Right cardiac atrium (tissue), 5 donors: Measurements from ENCODE around the gene TMA7B. TPM values are rescaled to one million over a fixed set of nuclear protein-coding genes. Genes with fewer than 3 reads are reported as not detected.
"Not testable (repeated sequence)": the region's sequence is repeated elsewhere in the genome, so short reads cannot be mapped to it uniquely, and the experiment has no call there.

ENCODE experiments used
- ATAC-seq, 2 donors: fragments of 200-7000 bp; cut with Tn5 transposase; one replicate each; pipeline versions ENCODE4 v1.8.0 to v1.9.1; 2020; ENCODE audit warnings: moderate library complexity in 2 of 2, mild to moderate bottlenecking in 1 of 2
- DNase-seq, 3 donors: peaks; one replicate each; pipeline ENCODE4 v3.0.0-alpha.2; 2020
- H3K27ac ChIP-seq: one replicate; pipeline ENCODE4 v1.5.1; 2013; ENCODE audit warnings: mild to moderate bottlenecking, low read length, control low read depth, moderate library complexity
- H3K27me3 ChIP-seq: one replicate; pipeline ENCODE4 v1.6.1; 2013; ENCODE audit not compliant: control insufficient read depth, insufficient read depth
- H3K4me1 ChIP-seq: one replicate; pipeline ENCODE4 v1.6.1; 2013; ENCODE audit warnings: low read length; ENCODE audit not compliant: control insufficient read depth, insufficient read depth
- H3K4me3 ChIP-seq: one replicate; pipeline ENCODE4 v1.5.1; 2013; ENCODE audit warnings: low read length, control low read depth
- H3K9me3 ChIP-seq: one replicate; pipeline ENCODE4 v1.6.1; 2013; ENCODE audit warnings: low read length; ENCODE audit not compliant: control insufficient read depth
- WGBS: extraction: QIAGEN DNeasy Blood & Tissue Kit; methylation state at CpG from one replicate; pipeline ENCODE4 v1.1.7; 2013; 5-methylcytosine and 5-hydroxymethylcytosine counted together
- intact Hi-C, 4 donors: fragments of 100-400 bp; cut with DNase I; formaldehyde crosslinking; loops; one replicate each; pipeline versions ENCODE4 v1.11.0 to v1.14.0; 2022 to 2023
- polyA plus RNA-seq: library from polyadenylated mRNA; stranded (reverse); fragments of 200-250 nt; gene quantifications from one replicate; pipeline ENCODE4 v1.2.3, GENCODE V29; 2013
- total RNA-seq, 4 donors: library from RNA; stranded (reverse); fragmentation: NEBNext Ultra II Directional; extraction: Animal tissue kit (Norgen Biotek cat#: 25700); gene quantifications; one replicate each; pipeline ENCODE4 v1.2.1, GENCODE V29; 2021
- donor health status: healthy with polysubstance abuse.
- donor health status: DM: no; HTN: yes; CAD: no.
- donor health status: DM: no; HTN: no; CAD: no.
- donor health status: DM: no; HTN: yes; CAD: no; lungs with severe emphysema.
- donor health status: DM: yes; HTN: yes; CAD: no.

TMA7B gene
- total and polyA plus RNA-seq, 5 donors = 0.09 to 0.31 TPM; not detected in 3

DNA sequence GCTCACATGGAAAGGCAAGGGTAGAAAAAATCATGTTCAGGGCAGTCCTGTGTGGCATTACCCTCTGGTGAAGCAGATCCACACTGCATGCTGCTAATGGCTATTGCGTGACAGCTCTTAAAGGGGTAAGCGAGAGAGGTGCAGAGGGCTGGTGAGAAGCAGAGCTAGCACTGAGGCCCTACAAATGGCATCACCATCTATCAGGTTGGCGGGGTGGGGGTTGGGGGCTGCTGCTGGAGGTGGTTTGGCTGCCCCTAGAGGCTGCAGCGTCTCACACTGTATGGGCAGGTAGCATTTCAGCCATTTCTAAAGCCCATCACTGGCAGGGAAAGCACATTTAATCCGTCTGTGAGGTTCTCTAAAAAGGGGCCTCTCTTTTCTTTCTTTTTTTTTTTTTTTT, 16.9 kb upstream of the TMA7B start:
- no peak for DNase-seq
- intact Hi-C loops = no loop called here

DNA sequence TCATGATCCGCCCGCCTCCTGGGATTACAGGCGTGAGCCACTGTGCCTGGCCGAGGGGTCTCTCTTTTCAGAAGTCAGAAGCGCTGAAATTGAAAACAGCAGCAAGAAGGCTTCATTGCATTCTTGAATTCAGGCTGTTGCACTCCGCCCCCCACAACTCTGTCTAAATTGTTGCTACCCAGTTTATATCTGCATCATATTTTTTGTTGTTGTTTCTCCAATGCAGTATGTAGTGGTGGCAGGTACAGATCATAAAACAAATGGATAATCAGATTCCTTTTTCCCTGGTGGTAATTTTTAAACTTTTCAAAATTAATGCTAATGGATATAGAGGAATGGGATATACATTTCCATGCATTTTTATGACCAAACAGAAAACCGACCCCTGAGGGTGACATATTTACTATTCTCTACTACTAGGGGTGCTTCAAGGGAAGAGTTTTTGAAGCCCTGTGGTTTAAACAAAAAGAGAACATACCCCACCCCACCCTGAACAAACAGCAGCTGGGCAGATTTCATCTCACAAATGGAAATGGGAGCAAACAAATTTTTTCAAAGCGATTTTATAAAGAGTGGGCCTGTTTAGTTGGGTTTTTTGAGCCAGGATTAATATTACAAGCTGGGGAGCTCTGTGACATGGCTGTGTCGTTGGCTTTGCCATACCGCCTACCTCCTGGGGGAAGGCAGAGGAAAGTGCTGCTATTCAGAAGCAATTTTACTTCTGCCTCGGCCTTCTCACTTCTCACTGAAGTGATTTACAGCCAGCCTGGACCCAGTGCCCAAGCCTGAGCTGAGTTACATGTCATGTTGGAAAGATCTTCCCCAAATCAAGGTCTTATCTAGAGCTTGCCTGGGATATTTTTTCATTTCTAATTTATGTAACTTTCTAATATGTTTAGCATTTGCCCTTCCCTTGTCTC, 16.0 kb upstream of the TMA7B start:
- ATAC-seq (no peak), DNase-seq (no peak)
- H3K27me3 ChIP-seq = no peaks in the 10 kb centered on the region
- no peak overlapping the region for H3K4me3 ChIP-seq
- WGBS = 86% methylated on average over 11 of the region's 11 CpGs
- no peak overlapping the region for H3K27ac ChIP-seq
- H3K4me1 ChIP-seq = peaks cover 2% of the 10 kb centered on the region
- intact Hi-C loops = no loop called here
- no peaks in the 10 kb centered on the region for H3K9me3 ChIP-seq

More for the DNA sequence above, 16.9 kb upstream of the TMA7B start:
- Histone ChIP-seq H3K4me3 (no peak overlapping the region), H3K9me3 (no peaks in the 10 kb centered on the region), H3K4me1 (peaks cover 2% of the 10 kb centered on the region), H3K27ac (no peak overlapping the region), H3K27me3 (no peaks in the 10 kb centered on the region)
- 78% methylated on average over 5 of the region's 5 CpGs for WGBS
- ATAC-seq = no peak

DNA sequence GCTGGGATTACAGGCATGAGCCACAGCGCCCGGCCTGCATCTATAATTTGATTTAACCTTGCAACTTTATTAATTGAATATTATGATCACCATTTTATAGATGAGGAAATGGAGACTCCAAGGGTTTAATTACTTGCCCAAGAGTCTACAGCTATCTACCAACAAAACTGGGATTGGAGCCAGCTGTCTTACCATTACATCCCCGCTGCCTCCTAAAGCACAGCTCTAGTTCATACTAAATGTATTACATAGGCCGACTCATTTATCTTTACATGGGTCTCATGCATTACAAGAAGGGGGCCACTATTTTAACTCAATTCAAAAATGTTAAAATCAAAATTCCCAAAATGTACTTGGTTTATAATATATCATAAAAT, 14.1 kb upstream of the TMA7B start:
- intact Hi-C loops = no loop called here
- no peaks in the 10 kb centered on the region for H3K9me3 ChIP-seq
- no peak for DNase-seq
- no peak overlapping the region for H3K4me3 ChIP-seq
- no peaks in the 10 kb centered on the region for H3K27me3 ChIP-seq
- 84% methylated on average over 4 of the region's 4 CpGs for WGBS
- peaks cover 2% of the 10 kb centered on the region for H3K4me1 ChIP-seq
- no peak overlapping the region for H3K27ac ChIP-seq
- no peak for ATAC-seq

DNA sequence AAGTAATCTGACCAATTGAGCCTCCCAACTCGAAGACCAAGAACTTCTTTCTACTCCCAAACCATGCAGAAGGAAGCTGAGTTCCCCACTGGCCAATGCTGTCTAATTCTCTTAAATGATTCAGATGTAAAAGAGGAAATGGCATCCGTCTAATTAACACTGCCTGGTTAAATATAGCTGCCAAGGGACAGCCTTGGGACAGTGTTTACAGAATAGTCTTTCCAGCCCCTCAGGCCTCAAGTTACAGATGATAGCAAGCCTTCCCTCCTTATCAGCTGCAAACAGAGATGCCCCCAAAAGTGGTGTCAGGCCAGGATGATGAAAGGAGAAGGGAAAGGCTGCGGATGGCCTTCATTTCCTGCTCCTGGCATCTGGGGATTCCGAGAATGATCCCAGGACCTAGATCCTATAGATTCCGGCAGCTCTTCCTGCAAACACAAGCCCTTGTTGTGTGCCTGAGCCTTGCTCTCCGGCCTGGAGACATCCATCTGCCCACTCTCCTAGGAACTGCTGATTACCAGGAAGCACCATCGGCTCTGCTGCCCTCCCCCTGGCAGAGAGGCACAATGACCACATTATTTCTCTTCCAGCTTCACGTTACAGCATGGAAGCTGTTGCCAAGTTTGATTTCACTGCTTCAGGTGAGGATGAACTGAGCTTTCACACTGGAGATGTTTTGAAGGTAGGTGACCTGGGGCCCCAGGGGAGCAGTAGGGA, 13.5 kb upstream of the TMA7B start:
- WGBS = 29% methylated on average over 8 of the region's 8 CpGs
- no peak overlapping the region for H3K4me3 ChIP-seq
- no peaks in the 10 kb centered on the region for H3K27me3 ChIP-seq
- no peaks in the 10 kb centered on the region for H3K9me3 ChIP-seq
- H3K27ac ChIP-seq = no peak overlapping the region
- no peak for DNase-seq
- H3K4me1 ChIP-seq = peaks cover 2% of the 10 kb centered on the region
- intact Hi-C loops = no loop called here
- ATAC-seq = peak in 1 of 2 donors; percentile 32

DNA sequence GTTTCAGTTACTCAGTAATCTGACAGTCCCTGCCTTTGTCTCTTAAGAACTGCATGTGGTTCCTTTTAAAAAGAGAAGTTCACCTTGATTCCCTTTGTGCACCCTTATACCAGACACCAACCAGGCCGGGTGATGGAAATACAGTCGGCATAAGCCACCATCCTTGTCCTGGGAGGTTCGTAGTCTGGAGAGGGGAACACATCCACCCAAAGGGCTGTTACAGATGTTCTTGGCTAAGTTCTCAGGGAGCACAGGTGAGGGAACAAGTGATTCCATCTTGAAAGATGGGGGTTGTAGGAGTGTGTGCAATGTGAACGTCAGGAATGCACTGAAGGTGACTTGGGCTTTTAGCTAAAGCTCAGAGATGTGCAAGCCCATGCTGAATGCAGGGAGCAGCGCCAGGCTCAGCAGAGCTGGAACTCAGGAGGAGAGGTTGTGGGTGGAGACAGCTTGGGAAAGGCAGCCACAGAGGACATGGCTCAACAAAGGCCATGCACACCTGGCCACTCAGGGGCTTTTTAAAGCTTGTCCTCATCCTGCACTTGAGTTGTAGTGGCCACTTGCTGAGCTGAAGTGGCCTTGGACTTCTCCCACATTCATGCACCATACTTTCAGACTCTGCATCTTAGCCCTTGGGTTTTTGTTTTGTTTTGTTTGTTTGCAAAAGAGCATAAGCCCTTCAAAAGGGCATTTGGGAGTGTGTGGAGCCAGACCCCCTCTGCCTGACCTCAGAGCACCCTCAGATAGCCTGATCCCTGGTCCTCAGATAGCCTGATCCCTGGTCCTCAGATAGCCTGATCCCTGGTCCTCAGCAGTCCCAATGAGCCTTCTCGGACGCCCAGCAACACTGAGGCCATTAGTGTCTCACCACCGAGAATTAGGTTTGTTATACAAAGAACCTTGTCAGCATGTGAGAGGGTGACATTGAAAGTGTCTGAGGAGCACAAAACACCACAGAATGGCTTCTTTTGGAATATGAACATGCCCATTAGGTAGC, 12.7 kb upstream of the TMA7B start:
- Histone ChIP-seq H3K27me3 (no peaks in the 10 kb centered on the region), H3K4me1 (peaks cover 2% of the 10 kb centered on the region), H3K27ac (no peak overlapping the region), H3K4me3 (no peak overlapping the region), H3K9me3 (no peaks in the 10 kb centered on the region)
- 91% methylated on average over 8 of the region's 8 CpGs for WGBS
- no peak for DNase-seq
- ATAC-seq = no peak
- intact Hi-C loops = no loop called here

DNA sequence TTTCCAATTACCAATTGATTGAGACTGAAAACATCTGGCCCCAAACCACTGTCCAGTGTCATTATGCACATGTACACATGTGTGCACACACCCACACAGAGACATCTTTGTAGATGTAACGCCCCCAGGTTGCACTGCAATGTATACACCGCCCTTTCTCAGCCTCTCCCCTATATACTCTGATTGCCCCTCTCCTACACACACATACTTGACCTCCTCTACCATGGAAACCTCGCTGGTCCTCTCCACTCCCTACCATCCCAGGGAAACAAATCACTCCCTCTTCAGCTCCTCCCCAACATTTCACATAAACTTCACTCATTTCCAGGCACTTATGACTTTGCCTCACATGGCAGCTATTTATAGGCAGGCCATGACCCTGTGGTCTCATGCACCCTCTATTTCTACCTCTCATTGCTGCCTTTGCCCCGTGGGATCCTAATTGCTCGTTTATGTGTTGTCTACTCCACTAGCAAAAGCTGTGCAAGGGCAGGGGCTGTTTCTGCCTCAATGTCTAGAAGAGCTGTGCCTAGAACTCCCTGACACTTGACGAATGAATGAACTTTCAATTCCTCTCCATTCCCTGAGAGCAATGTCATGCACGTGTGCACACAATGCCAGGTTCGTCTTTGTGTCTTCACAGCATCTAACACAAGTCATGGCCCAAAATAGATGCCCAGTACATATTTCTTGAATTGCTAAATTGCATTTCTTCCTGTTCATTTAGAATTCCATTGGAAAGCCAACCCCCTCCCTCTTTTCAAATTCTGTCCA, 10.0 kb upstream of the TMA7B start:
- WGBS = 80% methylated on average over 8 of the region's 8 CpGs
- no peaks in the 10 kb centered on the region for H3K27me3 ChIP-seq
- DNase-seq (no peak), ATAC-seq (no peak)
- H3K9me3 ChIP-seq = no peaks in the 10 kb centered on the region
- no peaks in the 10 kb centered on the region for H3K4me1 ChIP-seq
- intact Hi-C loops = no loop called here
- no peak overlapping the region for H3K27ac ChIP-seq
- no peak overlapping the region for H3K4me3 ChIP-seq

DNA sequence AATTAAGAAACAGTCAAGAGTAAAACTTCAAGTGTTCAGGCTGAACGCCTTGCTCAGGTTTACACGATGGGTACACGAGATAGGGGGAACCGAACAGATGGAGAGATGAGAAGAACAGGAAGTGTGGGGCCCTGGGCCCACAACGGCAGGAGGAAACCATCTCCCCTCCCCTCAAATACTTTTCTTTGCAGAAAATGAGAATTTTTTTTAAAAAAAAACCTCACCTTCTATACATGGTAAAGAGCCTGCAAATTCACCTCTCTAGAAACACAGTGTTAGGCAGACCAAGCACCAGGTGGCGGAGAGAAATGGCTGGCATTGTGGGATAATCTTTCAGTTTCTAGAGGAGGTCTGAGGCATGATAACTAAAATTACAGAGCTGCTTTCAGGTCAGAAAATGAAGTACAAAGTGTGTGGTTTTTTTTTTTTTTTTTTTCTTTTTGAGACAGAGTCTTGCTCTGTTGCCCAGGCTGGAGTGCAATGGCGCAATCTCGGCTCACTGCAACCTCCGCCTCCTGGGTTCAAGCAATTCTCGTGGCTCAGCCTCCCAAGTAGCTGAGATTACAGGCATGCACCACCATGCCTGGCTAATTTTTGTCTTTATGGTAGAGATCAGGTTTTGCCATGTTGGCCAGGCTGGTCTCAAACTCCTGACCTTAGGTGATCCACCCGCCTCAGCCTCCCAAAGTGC, 8.4 kb upstream of the TMA7B start:
- H3K4me1 ChIP-seq, intact Hi-C loops, H3K9me3 ChIP-seq, H3K4me3 ChIP-seq, H3K27me3 ChIP-seq, ATAC-seq, DNase-seq, H3K27ac ChIP-seq: not testable (repeated sequence)
- 78% methylated on average over 11 of the region's 11 CpGs for WGBS

DNA sequence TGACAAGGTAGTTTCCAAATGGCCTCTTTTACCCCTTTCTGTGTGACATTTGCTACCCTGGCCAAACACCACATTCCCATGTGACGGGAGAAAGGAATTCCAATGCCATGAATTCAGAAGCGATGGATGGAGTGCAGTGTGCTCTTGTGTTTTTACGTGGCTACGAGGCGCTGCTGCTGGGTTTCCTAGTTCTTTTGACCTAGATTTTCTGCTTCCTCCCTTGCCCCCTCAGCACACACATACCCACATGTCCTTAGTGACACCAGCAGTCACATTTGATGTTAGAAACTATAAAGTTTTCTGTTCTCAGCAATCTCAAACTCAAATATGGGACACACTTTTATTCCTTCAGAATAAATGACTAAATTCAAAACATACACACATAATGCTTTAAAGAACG, 7.8 kb upstream of the TMA7B start:
- no peak for DNase-seq
- ATAC-seq = no peak
- intact Hi-C loops = no loop called here
- Histone ChIP-seq H3K9me3 (no peaks in the 10 kb centered on the region), H3K4me1 (no peaks in the 10 kb centered on the region), H3K27ac (no peak overlapping the region), H3K4me3 (no peak overlapping the region), H3K27me3 (no peaks in the 10 kb centered on the region)
- 75% methylated on average over 6 of the region's 6 CpGs for WGBS

DNA sequence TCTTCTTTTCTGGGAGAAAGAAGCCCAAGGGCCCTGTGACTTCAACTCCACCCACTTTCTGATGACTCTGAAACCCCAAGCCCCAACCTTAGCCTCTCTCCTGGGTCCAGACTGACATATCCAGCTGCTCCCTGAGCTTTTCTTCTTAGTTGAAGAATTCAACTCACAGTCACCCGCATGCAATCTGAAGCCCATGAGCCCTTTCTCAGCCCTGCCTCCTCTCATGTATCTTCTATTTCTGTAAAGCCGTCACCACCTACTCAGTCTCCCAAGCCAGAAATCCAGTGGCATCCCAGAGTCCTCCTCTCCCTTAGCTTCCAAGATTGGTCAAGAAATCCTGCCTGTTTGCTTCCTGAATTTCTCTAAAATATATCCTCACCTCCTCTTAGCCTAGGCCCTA, 7.1 kb upstream of the TMA7B start:
- WGBS = 72% methylated on average over 2 of the region's 2 CpGs
- DNase-seq = no peak
- no peak overlapping the region for H3K4me3 ChIP-seq
- H3K4me1 ChIP-seq = no peaks in the 10 kb centered on the region
- no peak for ATAC-seq
- no peaks in the 10 kb centered on the region for H3K27me3 ChIP-seq
- no peak overlapping the region for H3K27ac ChIP-seq
- H3K9me3 ChIP-seq = no peaks in the 10 kb centered on the region
- intact Hi-C loops = no loop called here

DNA sequence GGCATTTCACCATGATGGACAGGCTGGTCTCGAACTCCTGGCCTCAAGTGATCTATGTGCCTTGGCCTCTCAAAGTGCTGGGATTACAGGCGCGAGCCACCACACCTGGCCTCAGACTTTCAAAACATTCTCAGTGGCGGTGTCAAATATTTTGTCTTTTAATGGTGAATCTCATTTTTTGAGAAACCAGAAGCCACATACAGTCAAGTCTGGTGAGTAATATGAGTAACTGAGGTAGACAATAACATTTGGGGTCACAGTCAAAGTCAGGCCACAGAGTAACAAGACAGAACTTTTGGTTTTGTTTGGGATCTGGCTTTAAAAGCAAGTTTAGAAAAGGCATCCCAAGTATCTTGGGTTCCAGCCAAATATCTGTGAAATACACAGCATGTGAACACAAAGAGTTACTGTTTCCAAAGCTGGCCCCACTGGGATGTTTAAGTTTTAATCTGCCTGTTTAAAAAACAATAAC, 5.6 kb upstream of the TMA7B start:
- intact Hi-C loops = no loop called here
- ATAC-seq (no peak), DNase-seq (no peak)
- Histone ChIP-seq H3K27me3 (no peaks in the 10 kb centered on the region), H3K27ac (no peak overlapping the region), H3K4me3 (no peak overlapping the region), H3K4me1 (peaks cover under 1% of the 10 kb centered on the region), H3K9me3 (no peaks in the 10 kb centered on the region)
- WGBS = 92% methylated on average over 4 of the region's 4 CpGs
